GM12878 (cell line): ENCODE results near the gene RPLP2. TPM values are rescaled to one million over a fixed set of nuclear protein-coding genes. Genes with fewer than 3 reads are reported as not detected.
A peak's percentile ranks its signal among the peaks of the same experiment; 100 is the strongest.

Source experiments
- ATAC-seq: fragments of 200-7000 bp; cut with Tn5 transposase; 3 replicates; pipeline ENCODE4 v1.9.1; 2020; ENCODE audit warnings: mild to moderate bottlenecking, moderate library complexity
- BruUV-seq: library from RNA; stranded (reverse); fragments of 400-500 nt; replicated peaks from 2 replicates; lab custom pipeline; 2021; lab: Mats Ljungman, UMichigan
- CTCF ChIA-PET: fragments of 300-600 bp; sonication (Branson Sonifier 250); formaldehyde crosslinking; extraction: SDS; loops from one replicate; lab custom pipeline; 2021; ENCODE audit warnings: inconsistent platforms; lab: Yijun Ruan, JAX
- POLR2A ChIA-PET: fragments of 350-600 bp; formaldehyde crosslinking; extraction: SDS; loops from one replicate; lab custom pipeline; 2021; ENCODE audit warnings: inconsistent platforms; lab: Charles Lee
- RAD21 ChIA-PET: fragments of 300-600 bp; sonication (Branson Sonifier 250); formaldehyde crosslinking; loops from one replicate; lab custom pipeline; 2023; ENCODE audit warnings: antibody characterized with exemption; ENCODE audit not compliant: unreplicated experiment; lab: Charles Lee
- SMC1A ChIA-PET: fragments of 300-600 bp; sonication (Branson Sonifier 250); formaldehyde crosslinking; loops from one replicate; lab custom pipeline; 2023; ENCODE audit not compliant: unreplicated experiment, uncharacterized antibody; lab: Charles Lee
- DNase-seq: peaks from one replicate; pipeline ENCODE4 v3.0.0-alpha.2; 2011; ENCODE audit warnings: low read depth, low spot score
- FAIRE-seq: peaks from 3 replicates; lab custom pipeline; 2011; peaks lifted over from hg19 to GRCh38; lab: Jason Lieb, UNC
- H2AFZ ChIP-seq: 2 replicates; pipeline ENCODE4 v1.6.0; 2011; ENCODE audit warnings: low read depth, low read length, control low read depth; ENCODE audit not compliant: control insufficient read depth
- H3K27ac ChIP-seq: 2 replicates; pipeline ENCODE4 v1.5.1; 2011; ENCODE audit warnings: control low read depth; ENCODE audit not compliant: control insufficient read depth, insufficient read depth
- H3K27me3 ChIP-seq, 2 experiments: replicated peaks in 1 of 2; 2 replicates each; pipeline versions ENCODE4 v1.6.0 to v1.6.1; 2011; ENCODE audit warnings: low read length in 1 of 2; ENCODE audit not compliant: control insufficient read depth in 2 of 2, insufficient read depth in 2 of 2
- H3K36me3 ChIP-seq, 2 experiments: 2 replicates each; pipeline ENCODE4 v1.5.1; 2011; ENCODE audit warnings: low read length in 1 of 2; ENCODE audit not compliant: control insufficient read depth in 2 of 2, insufficient read depth in 2 of 2
- H3K4me1 ChIP-seq: 2 replicates; pipeline ENCODE4 v1.6.1; 2011; ENCODE audit warnings: mild to moderate bottlenecking, low read length, moderate library complexity, mixed read lengths; ENCODE audit not compliant: control insufficient read depth, insufficient read depth
- H3K4me2 ChIP-seq: 2 replicates; pipeline ENCODE4 v1.6.0; 2011; ENCODE audit warnings: control low read depth; ENCODE audit not compliant: control insufficient read depth, insufficient read depth
- H3K4me3 ChIP-seq: fragments of 200-600 bp; sonication (generic); 2 replicates; pipeline ENCODE4 v1.5.1; 2016
- H3K79me2 ChIP-seq: 2 replicates; pipeline ENCODE4 v1.6.0; 2011; ENCODE audit warnings: low read length; ENCODE audit not compliant: control insufficient read depth, insufficient read depth
- H3K9ac ChIP-seq: 2 replicates; pipeline ENCODE4 v1.8.0; 2011; ENCODE audit warnings: low read length, control low read depth, mixed read lengths; ENCODE audit not compliant: control insufficient read depth, insufficient read depth
- H3K9me3 ChIP-seq: replicated peaks from 3 replicates; pipeline ENCODE4 v1.5.1; 2011; ENCODE audit warnings: mild to moderate bottlenecking, low read length; ENCODE audit not compliant: control insufficient read depth, insufficient read depth
- H4K20me1 ChIP-seq: 2 replicates; pipeline ENCODE4 v1.6.0; 2011; ENCODE audit not compliant: control insufficient read depth, insufficient read depth
- NR2C2 ChIP-seq: IDR thresholded peaks from 2 replicates; pipeline ENCODE4 v1.6.1; 2011; ENCODE audit warnings: borderline replicate concordance, low read depth; ENCODE audit not compliant: control insufficient read depth, insufficient read length
- POLR2A ChIP-seq: IDR thresholded peaks from 2 replicates; pipeline ENCODE4 v1.6.1; 2011; ENCODE audit warnings: low read depth, mild to moderate bottlenecking, low read length
- TCF3 ChIP-seq: IDR thresholded peaks from 2 replicates; pipeline ENCODE4 v1.6.1; 2012; ENCODE audit warnings: low read depth, mild to moderate bottlenecking, low read length, borderline replicate concordance; ENCODE audit not compliant: insufficient read depth
- WGBS: methylation state at CpG from one replicate; pipeline ENCODE4 v1.1.6; 2016; ENCODE audit warnings: low lambda C conversion rate; ENCODE audit not compliant: insufficient replicate concordance, insufficient coverage; ENCODE audit errors: missing lambda C conversion rate; 5-methylcytosine and 5-hydroxymethylcytosine counted together
- in situ Hi-C: fragments of 300-500 bp; cut with MboI; formaldehyde crosslinking; loops from 9 replicates; pipeline ENCODE4 v1.14.3; 2018; ENCODE audit warnings: mixed read lengths
- intact Hi-C: fragments of 100-400 bp; cut with micrococcal nuclease; formaldehyde crosslinking; loops from one replicate; pipeline ENCODE4 v1.14.2; 2022; ENCODE audit not compliant: unreplicated experiment
- polyA plus RNA-seq, 11 experiments: library from polyadenylated mRNA; depleted of rRNA in 4 of 11; unstranded in 6 of 11; stranded (reverse) in 5 of 11; fragments of >200 nt; fragmentation: Nextera tagmentation in 4 of 11; fragmentation: Illumina TruSeq in 1 of 11; extraction: Ambion mirVana in 4 of 11; extraction: Trizol in 1 of 11; gene quantifications; 1 replicate in 1 of 11; 2 replicates in 10 of 11; pipeline versions ENCODE4 v1.2.1 to v1.2.3, GENCODE V29; 2011 to 2016; ENCODE audit warnings: inconsistent platforms in 2 of 11, missing spikeins in 2 of 11, low read depth in 1 of 11
- total RNA-seq, 4 experiments: library from RNA; depleted of rRNA in 3 of 4; stranded (reverse); fragments of >200 nt in 3 of 4; fragmentation: Illumina TruSeq in 1 of 4; extraction: Trizol in 1 of 4; gene quantifications; 2 replicates each; pipeline versions ENCODE4 v1.2.1 to v1.2.3, GENCODE V29; 2013 to 2021
- TF ChIP-seq, protein P1 (sequence below): fragments of 450-650 bp; IDR thresholded peaks from 2 replicates; pipeline ENCODE4 v1.6.1; 2017; ENCODE audit warnings: low read depth, mild to moderate bottlenecking, moderate library complexity

RPLP2 gene
- total and polyA plus RNA-seq, 10 of the 15 experiments (the other 5 are each of a cell fraction or from before 2014, with no cell fraction given), result 488 to 3,558 (median 1,481) TPM

DNA sequence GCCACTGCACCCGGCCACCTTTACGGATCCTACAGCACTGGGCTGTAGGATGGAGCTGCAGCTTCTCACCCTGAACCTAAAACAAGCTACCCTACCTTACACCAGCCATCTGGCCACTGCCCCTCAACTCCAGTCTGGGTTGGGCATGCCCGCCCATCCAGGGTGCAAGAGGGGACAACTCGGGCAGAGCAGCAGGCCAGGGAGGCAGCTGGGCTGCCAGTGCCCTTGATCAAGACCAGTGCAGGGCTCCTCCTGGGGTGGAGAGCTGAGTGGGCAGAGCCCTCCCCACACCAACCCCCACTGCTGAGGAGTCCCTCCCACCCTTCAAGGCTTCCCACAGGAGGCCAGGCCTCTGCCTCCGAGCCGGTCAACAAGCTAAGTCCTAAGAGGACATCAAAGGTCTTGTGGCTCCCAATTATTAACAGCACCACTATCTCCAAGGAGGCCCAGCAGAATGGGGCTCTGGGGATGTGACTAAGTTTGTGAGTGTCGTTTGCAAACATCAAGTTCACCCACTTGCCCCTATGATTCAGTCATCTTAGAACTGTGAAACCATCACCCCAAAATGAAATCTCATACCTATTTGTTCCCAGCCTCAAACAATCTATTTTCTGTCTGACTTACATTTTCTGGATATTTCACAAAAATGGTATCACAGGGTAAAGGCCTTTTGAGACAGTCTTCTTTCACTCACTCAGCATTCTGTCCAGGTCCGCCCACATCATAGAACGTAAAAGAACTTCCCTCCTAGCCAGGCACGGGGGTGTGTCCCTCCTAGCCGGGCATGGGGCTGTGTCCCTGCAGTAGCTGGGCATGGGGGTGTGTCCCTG, 43.4 kb upstream of the RPLP2 start:
- ChIA-PET POLR2A (interaction anchor here (0.6 kb wide), 1 partner anchor 276 kb away, joined by 3 read pairs; no protein-coding TSS in a partner anchor), SMC1A (interaction anchor here (1.1 kb wide), 1 partner anchor 40 kb away, joined by 5 read pairs; no protein-coding TSS in a partner anchor), RAD21 (no interaction called here), CTCF (interaction anchor here (0.5 to 1.1 kb wide), 4 partner anchors 19 to 174 kb away, joined by 3 to 5 read pairs (median 3); partner anchors contain the start of gene TALDO1)
- 65% methylated on average over 11 of the region's 11 CpGs for WGBS
- FAIRE-seq (no peak), ATAC-seq (no peak), DNase-seq (no peak)
- peaks cover 24 to 37% of the 10 kb centered on the region in 2 experiments; a peak in 3 of 4 replicates for H3K36me3 ChIP-seq
- no peaks in the 10 kb centered on the region for H4K20me1 ChIP-seq
- no peaks in the 10 kb centered on the region for H3K4me1 ChIP-seq
- no peak overlapping the region for H3K4me3 ChIP-seq
- no TSS peak for BruUV-seq
- no peak overlapping the region for H3K27ac ChIP-seq
- in situ Hi-C loops (no loop called here), intact Hi-C loops (no loop called here)
- H3K4me2 ChIP-seq, result no peak overlapping the region
- no peaks in the 10 kb centered on the region for H3K79me2 ChIP-seq
- H3K9me3 ChIP-seq, result no peaks in the 10 kb centered on the region
- H3K9ac ChIP-seq, result no peak overlapping the region
- TF ChIP-seq, protein P1, sequence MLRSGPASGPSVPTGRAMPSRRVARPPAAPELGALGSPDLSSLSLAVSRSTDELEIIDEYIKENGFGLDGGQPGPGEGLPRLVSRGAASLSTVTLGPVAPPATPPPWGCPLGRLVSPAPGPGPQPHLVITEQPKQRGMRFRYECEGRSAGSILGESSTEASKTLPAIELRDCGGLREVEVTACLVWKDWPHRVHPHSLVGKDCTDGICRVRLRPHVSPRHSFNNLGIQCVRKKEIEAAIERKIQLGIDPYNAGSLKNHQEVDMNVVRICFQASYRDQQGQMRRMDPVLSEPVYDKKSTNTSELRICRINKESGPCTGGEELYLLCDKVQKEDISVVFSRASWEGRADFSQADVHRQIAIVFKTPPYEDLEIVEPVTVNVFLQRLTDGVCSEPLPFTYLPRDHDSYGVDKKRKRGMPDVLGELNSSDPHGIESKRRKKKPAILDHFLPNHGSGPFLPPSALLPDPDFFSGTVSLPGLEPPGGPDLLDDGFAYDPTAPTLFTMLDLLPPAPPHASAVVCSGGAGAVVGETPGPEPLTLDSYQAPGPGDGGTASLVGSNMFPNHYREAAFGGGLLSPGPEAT, result no peak
- TF ChIP-seq POLR2A (peak; percentile 64), TCF3 (no peak), NR2C2 (no peak)
- H2AFZ ChIP-seq, result no peak overlapping the region
- no peaks in the 10 kb centered on the region for H3K27me3 ChIP-seq
